ENCODE data around the gene PDZD8. TPM values are rescaled to one million over a fixed set of nuclear protein-coding genes. Genes with fewer than 3 reads are reported as not detected.

PDZD8 gene
- total RNA-seq, 1 donor from 2014 or later: 23.3 TPM

DNA sequence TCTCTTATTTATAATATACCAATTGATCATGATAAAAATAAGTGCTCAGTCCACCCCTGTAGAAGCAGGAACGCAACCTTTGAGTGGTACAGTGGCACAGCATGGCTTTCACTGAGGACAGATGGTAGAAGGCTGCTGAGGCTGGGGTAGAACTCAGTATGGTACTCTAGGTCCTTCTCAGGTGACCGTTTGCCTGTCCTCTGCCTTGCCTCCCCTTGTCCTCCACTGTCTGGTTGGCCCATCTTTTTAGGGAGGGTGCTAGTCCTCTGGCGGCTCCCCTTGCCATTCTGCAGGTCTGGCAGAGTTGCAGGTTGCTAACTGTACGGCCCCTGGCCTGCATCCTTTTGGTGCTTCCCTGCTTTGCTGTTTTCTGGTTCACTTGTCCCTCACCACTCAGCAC, 107.0 kb downstream of the PDZD8 start:
- no peak for DNase-seq
- H3K36me3 Mint-ChIP-seq (ENCODE audit: unreplicated experiment): peaks cover 8% of the 10 kb centered on the region
- H3K4me3 Mint-ChIP-seq (ENCODE audit: unreplicated experiment): no peak overlapping the region
- H3K27me3 Mint-ChIP-seq (ENCODE audit: unreplicated experiment): peaks cover 5% of the 10 kb centered on the region
- H3K4me1 Mint-ChIP-seq (ENCODE audit: low read depth, unreplicated experiment): peaks cover 28% of the 10 kb centered on the region
- H3K9me3 Mint-ChIP-seq (ENCODE audit: unreplicated experiment): peaks cover 4% of the 10 kb centered on the region
- H3K27ac Mint-ChIP-seq (ENCODE audit: unreplicated experiment): no peak overlapping the region
- TF ChIP-seq CTCF (IDR thresholded peaks at IDR 0.05; ENCODE audit: partially characterized antibody, unreplicated experiment): no peak

GRCh38 chr10:117266812-117267211, 108.4 kb downstream of the PDZD8 start:
- Mint-ChIP-seq H3K27me3 (ENCODE audit: unreplicated experiment) (peaks cover 3% of the 10 kb centered on the region), H3K4me3 (ENCODE audit: unreplicated experiment) (no peak overlapping the region), H3K4me1 (ENCODE audit: low read depth, unreplicated experiment) (peaks cover 24% of the 10 kb centered on the region), H3K36me3 (ENCODE audit: unreplicated experiment) (peaks cover 8% of the 10 kb centered on the region), H3K27ac (ENCODE audit: unreplicated experiment) (no peak overlapping the region), H3K9me3 (ENCODE audit: unreplicated experiment) (peaks cover 4% of the 10 kb centered on the region)
- TF ChIP-seq CTCF (IDR thresholded peaks at IDR 0.05; ENCODE audit: partially characterized antibody, unreplicated experiment): no peak
- no peak for DNase-seq

GRCh38 chr10:117266400-117266799, 108.8 kb downstream of the PDZD8 start:
- Mint-ChIP-seq H3K27me3 (ENCODE audit: unreplicated experiment) (peaks cover 5% of the 10 kb centered on the region), H3K9me3 (ENCODE audit: unreplicated experiment) (peaks cover 4% of the 10 kb centered on the region), H3K36me3 (ENCODE audit: unreplicated experiment) (peaks cover 8% of the 10 kb centered on the region), H3K4me1 (ENCODE audit: low read depth, unreplicated experiment) (peaks cover 24% of the 10 kb centered on the region), H3K27ac (ENCODE audit: unreplicated experiment) (no peak overlapping the region), H3K4me3 (ENCODE audit: unreplicated experiment) (no peak overlapping the region)
- TF ChIP-seq CTCF (IDR thresholded peaks at IDR 0.05; ENCODE audit: partially characterized antibody, unreplicated experiment): no peak
- DNase-seq: no peak

GRCh38 chr10:117264782-117265181, 110.5 kb downstream of the PDZD8 start:
- Mint-ChIP-seq H3K4me1 (ENCODE audit: low read depth, unreplicated experiment) (peaks cover 32% of the 10 kb centered on the region), H3K9me3 (ENCODE audit: unreplicated experiment) (peaks cover 4% of the 10 kb centered on the region), H3K4me3 (ENCODE audit: unreplicated experiment) (peak overlapping the region; percentile 51), H3K27ac (ENCODE audit: unreplicated experiment) (peak overlapping the region; percentile 50), H3K36me3 (ENCODE audit: unreplicated experiment) (peaks cover 8% of the 10 kb centered on the region), H3K27me3 (ENCODE audit: unreplicated experiment) (peaks cover 6% of the 10 kb centered on the region)
- no peak for TF ChIP-seq CTCF (IDR thresholded peaks at IDR 0.05; ENCODE audit: partially characterized antibody, unreplicated experiment)
- DNase-seq: no peak

- no peak for DNase-seq
- Mint-ChIP-seq H3K36me3 (ENCODE audit: unreplicated experiment) (peaks cover 8% of the 10 kb centered on the region), H3K27me3 (ENCODE audit: unreplicated experiment) (peaks cover 5% of the 10 kb centered on the region), H3K27ac (ENCODE audit: unreplicated experiment) (no peak overlapping the region), H3K4me1 (ENCODE audit: low read depth, unreplicated experiment) (peaks cover 41% of the 10 kb centered on the region), H3K9me3 (ENCODE audit: unreplicated experiment) (peaks cover 4% of the 10 kb centered on the region), H3K4me3 (ENCODE audit: unreplicated experiment) (no peak overlapping the region)
- no peak for TF ChIP-seq CTCF (IDR thresholded peaks at IDR 0.05; ENCODE audit: partially characterized antibody, unreplicated experiment)
Observed at GRCh38 chr10:117262903-117263293, 112.3 kb downstream of the PDZD8 start.
